H9 (cell line): ENCODE data around the gene DAAM1. TPM values are rescaled to one million over a fixed set of nuclear protein-coding genes. Genes with fewer than 3 reads are reported as not detected.

Experiments
- DNase-seq: peaks from one replicate; pipeline ENCODE4 v3.0.0-alpha.2; 2017
- H2AFZ ChIP-seq: one replicate; pipeline ENCODE4 v1.6.1; 2013; ENCODE audit warnings: mild to moderate bottlenecking, low read length, control low read depth, moderate library complexity
- H2AK5ac ChIP-seq: 2 replicates; pipeline ENCODE4 v1.6.1; 2013; ENCODE audit warnings: low read length, control low read depth, mixed read lengths; ENCODE audit not compliant: insufficient read length
- H2BK120ac ChIP-seq: one replicate; pipeline ENCODE4 v1.6.1; 2013; ENCODE audit warnings: low read depth, mild to moderate bottlenecking, low read length, control low read depth, inconsistent platforms; ENCODE audit not compliant: poor library complexity, severe bottlenecking
- H2BK12ac ChIP-seq: 2 replicates; pipeline ENCODE4 v1.6.1; 2013; ENCODE audit warnings: low read length, control low read depth, mixed read lengths, low read depth; ENCODE audit not compliant: insufficient read length
- H2BK15ac ChIP-seq: 2 replicates; pipeline ENCODE4 v1.6.1; 2013; ENCODE audit warnings: low read depth, low read length, control low read depth
- H2BK20ac ChIP-seq: one replicate; pipeline ENCODE4 v1.6.1; 2013; ENCODE audit warnings: low read depth, mild to moderate bottlenecking, low read length, control low read depth, inconsistent platforms; ENCODE audit not compliant: poor library complexity, severe bottlenecking
- H2BK5ac ChIP-seq: 2 replicates; pipeline ENCODE4 v1.6.1; 2013; ENCODE audit warnings: low read length, control low read depth, mixed read lengths; ENCODE audit not compliant: insufficient read length
- H3K14ac ChIP-seq: 2 replicates; pipeline ENCODE4 v1.6.1; 2013; ENCODE audit warnings: low read length, control low read depth; ENCODE audit not compliant: insufficient read depth
- H3K18ac ChIP-seq: 2 replicates; pipeline ENCODE4 v1.6.1; 2013; ENCODE audit warnings: low read depth, mild to moderate bottlenecking, mixed read lengths, low read length, control low read depth; ENCODE audit not compliant: insufficient read length
- H3K23ac ChIP-seq: 2 replicates; pipeline ENCODE4 v1.6.1; 2013; ENCODE audit warnings: low read length, control low read depth, mixed read lengths, low read depth; ENCODE audit not compliant: insufficient read length
- H3K23me2 ChIP-seq: 2 replicates; pipeline ENCODE4 v1.6.1; 2013; ENCODE audit warnings: low read depth, mild to moderate bottlenecking, mixed read lengths, low read length, control low read depth; ENCODE audit not compliant: insufficient read length, poor library complexity, severe bottlenecking
- H3K27ac ChIP-seq: 2 replicates; pipeline ENCODE4 v1.5.1; 2013; ENCODE audit warnings: low read length, control low read depth, mixed read lengths, low read depth; ENCODE audit not compliant: insufficient read length
- H3K27me3 ChIP-seq: 2 replicates; pipeline ENCODE4 v1.6.1; 2013; ENCODE audit warnings: low read length, control low read depth, inconsistent platforms; ENCODE audit not compliant: insufficient read depth
- H3K4ac ChIP-seq: 2 replicates; pipeline ENCODE4 v1.6.1; 2013; ENCODE audit warnings: low read depth, mild to moderate bottlenecking, control low read depth, inconsistent platforms, low read length, moderate library complexity
- H3K4me1 ChIP-seq: 2 replicates; pipeline ENCODE4 v1.6.1; 2013; ENCODE audit warnings: low read length, control low read depth, inconsistent platforms; ENCODE audit not compliant: insufficient read depth
- H3K4me2 ChIP-seq: 2 replicates; pipeline ENCODE4 v1.6.1; 2013; ENCODE audit warnings: low read length, control low read depth, mixed read lengths; ENCODE audit not compliant: insufficient read length, insufficient read depth
- H3K56ac ChIP-seq: 2 replicates; pipeline ENCODE4 v1.6.1; 2013; ENCODE audit warnings: low read depth, mild to moderate bottlenecking, mixed read lengths, low read length, control low read depth; ENCODE audit not compliant: insufficient read length
- H3K79me1 ChIP-seq: 2 replicates; pipeline ENCODE4 v1.6.1; 2013; ENCODE audit warnings: low read depth, mild to moderate bottlenecking, moderate library complexity, low read length, control low read depth, inconsistent platforms; ENCODE audit not compliant: insufficient read depth, poor library complexity, severe bottlenecking
- H3K79me2 ChIP-seq: 2 replicates; pipeline ENCODE4 v1.6.1; 2013; ENCODE audit warnings: low read length, control low read depth, inconsistent platforms; ENCODE audit not compliant: insufficient read depth
- H3K9ac ChIP-seq: 2 replicates; pipeline ENCODE4 v1.6.1; 2013; ENCODE audit warnings: low read length, control low read depth, mixed read lengths; ENCODE audit not compliant: insufficient read length; ENCODE audit errors: extremely low read depth
- H3K9me3 ChIP-seq: one replicate; pipeline ENCODE4 v1.6.1; 2013; ENCODE audit warnings: low read depth, low read length, inconsistent platforms; ENCODE audit not compliant: control insufficient read depth
- H3T11ph ChIP-seq: one replicate; pipeline ENCODE4 v1.6.1; 2013; ENCODE audit warnings: mild to moderate bottlenecking, low read length, control low read depth, inconsistent platforms
- H4K20me1 ChIP-seq: one replicate; pipeline ENCODE4 v1.6.1; 2013; ENCODE audit not compliant: control insufficient read depth, insufficient read length, insufficient read depth
- H4K5ac ChIP-seq: 2 replicates; pipeline ENCODE4 v1.6.1; 2013; ENCODE audit warnings: low read depth, mild to moderate bottlenecking, mixed read lengths, low read length, control low read depth; ENCODE audit not compliant: insufficient read length
- H4K8ac ChIP-seq: replicated peaks from 2 replicates; pipeline ENCODE4 v1.6.1; 2013; ENCODE audit warnings: low read length, control low read depth, mixed read lengths, low read depth; ENCODE audit not compliant: insufficient read length
- H4K91ac ChIP-seq: 2 replicates; pipeline ENCODE4 v1.6.1; 2013; ENCODE audit warnings: low read depth, mild to moderate bottlenecking, moderate library complexity, mixed read lengths, low read length, control low read depth; ENCODE audit not compliant: insufficient read length
- H3K27ac Mint-ChIP-seq, 3 experiments: 2 replicates in 2 of 3; 3 replicates in 1 of 3; pipeline ENCODE4 v1.8.0; 2020 to 2021; ENCODE audit warnings: mixed read lengths in 3 of 3, mild to moderate bottlenecking in 1 of 3, moderate library complexity in 1 of 3
- H3K27me3 Mint-ChIP-seq: 2 replicates; pipeline ENCODE4 v1.8.0; 2021; ENCODE audit warnings: low read depth, mild to moderate bottlenecking, moderate library complexity, mixed read lengths
- H3K36me3 Mint-ChIP-seq, 3 experiments: 2 replicates in 2 of 3; 3 replicates in 1 of 3; pipeline ENCODE4 v1.8.0; 2020 to 2021; ENCODE audit warnings: low read depth in 3 of 3, mixed read lengths in 3 of 3; ENCODE audit not compliant: insufficient read depth in 1 of 3
- H3K4me1 Mint-ChIP-seq, 2 experiments: 2 replicates each; pipeline ENCODE4 v1.8.0; 2020; ENCODE audit warnings: mixed read lengths in 2 of 2
- H3K4me3 Mint-ChIP-seq, 2 experiments: 2 replicates in 1 of 2; 3 replicates in 1 of 2; pipeline ENCODE4 v1.8.0; 2020 to 2021; ENCODE audit warnings: mild to moderate bottlenecking in 2 of 2, mixed read lengths in 2 of 2, moderate library complexity in 1 of 2
- H3K9me3 Mint-ChIP-seq, 2 experiments: 2 replicates in 1 of 2; 3 replicates in 1 of 2; pipeline ENCODE4 v1.8.0; 2020; ENCODE audit warnings: mild to moderate bottlenecking in 2 of 2, mixed read lengths in 2 of 2, moderate library complexity in 1 of 2
- WGBS: extraction: QIAGEN DNeasy Blood & Tissue Kit; methylation state at CpG from one replicate; pipeline ENCODE4 v1.1.7; 2013; ENCODE audit warnings: missing lambda C conversion rate, low lambda C conversion rate, mixed read lengths; ENCODE audit not compliant: insufficient read length; ENCODE audit errors: extremely low coverage; 5-methylcytosine and 5-hydroxymethylcytosine counted together
- total RNA-seq: library from RNA; stranded (reverse); gene quantifications from 2 replicates; pipeline ENCODE4 v1.2.1, GENCODE V29; 2021
- TF ChIP-seq, protein P1 (sequence below): fragments of 200-600 bp; sonication (generic); conservative IDR thresholded peaks from 3 replicates; pipeline ENCODE4 v1.8.0; 2021; ENCODE audit warnings: antibody characterized with exemption, mild to moderate bottlenecking

Gene DAAM1
- total RNA-seq, 1 experiment from 2014 or later: 19.5 TPM

DNA sequence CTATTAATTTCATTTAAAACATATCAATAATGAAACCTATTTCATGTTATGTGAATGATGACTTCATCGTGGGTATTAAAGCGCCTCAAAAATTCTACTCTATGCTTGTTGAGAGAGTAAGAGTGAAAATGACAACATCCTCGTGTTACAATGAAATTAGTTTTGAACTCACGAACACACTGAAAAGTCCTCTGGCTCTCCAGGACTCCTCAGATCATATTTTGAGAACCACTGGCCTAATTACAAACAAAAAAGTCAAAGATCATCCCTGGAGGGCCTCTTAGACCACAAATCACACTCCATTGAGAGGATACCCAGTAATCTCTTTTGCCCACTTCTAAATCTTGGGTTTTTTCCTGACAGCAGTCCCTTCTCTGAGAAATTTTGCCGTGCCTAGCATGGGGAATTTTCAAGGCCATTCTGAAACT, 19.1 kb downstream of the DAAM1 start:
- no peaks in the 10 kb centered on the region for H3K27me3 Mint-ChIP-seq
- H3K23ac ChIP-seq: no peak overlapping the region
- H4K91ac ChIP-seq: no peak overlapping the region
- H3K4me1 ChIP-seq: peaks cover 4% of the 10 kb centered on the region; the same call in 1 of the 2 replicates
- DNase-seq: no peak
- no peak overlapping the region for H3K9ac ChIP-seq
- no peak overlapping the region; a peak in 1 of 7 replicates for H3K27ac Mint-ChIP-seq
- H2AFZ ChIP-seq: no peak overlapping the region
- H3K79me1 ChIP-seq: no peaks in the 10 kb centered on the region
- peaks cover 10 to 11% of the 10 kb centered on the region in 2 experiments for H3K4me1 Mint-ChIP-seq
- no peak overlapping the region for H4K5ac ChIP-seq
- no peak overlapping the region for H3K18ac ChIP-seq
- no peak overlapping the region for H2BK15ac ChIP-seq
- H4K8ac ChIP-seq: no peak overlapping the region
- H3K4me3 Mint-ChIP-seq: no peak overlapping the region
- H3K23me2 ChIP-seq: no peaks in the 10 kb centered on the region
- H3K27ac ChIP-seq: no peak overlapping the region
- H3K9me3 ChIP-seq: no peaks in the 10 kb centered on the region
- H3K4ac ChIP-seq: no peak overlapping the region
- no peaks in the 10 kb centered on the region for H3K27me3 ChIP-seq
- H3K9me3 Mint-ChIP-seq: no peaks in the 10 kb centered on the region
- no peaks in the 10 kb centered on the region for H3K36me3 Mint-ChIP-seq
- no peaks in the 10 kb centered on the region for H3K79me2 ChIP-seq
- no peak overlapping the region for H2BK12ac ChIP-seq
- WGBS: no CpG with 5 or more reads among the region's 5 CpGs
- no peak overlapping the region for H2BK5ac ChIP-seq
- H3K14ac ChIP-seq: no peak overlapping the region
- H3K4me2 ChIP-seq: no peak overlapping the region
- no peak overlapping the region for H2AK5ac ChIP-seq
- H2BK120ac ChIP-seq: no peak overlapping the region
- no peak overlapping the region for H3T11ph ChIP-seq
- no peaks in the 10 kb centered on the region for H4K20me1 ChIP-seq
- no peak overlapping the region for H2BK20ac ChIP-seq
- TF ChIP-seq, protein P1, sequence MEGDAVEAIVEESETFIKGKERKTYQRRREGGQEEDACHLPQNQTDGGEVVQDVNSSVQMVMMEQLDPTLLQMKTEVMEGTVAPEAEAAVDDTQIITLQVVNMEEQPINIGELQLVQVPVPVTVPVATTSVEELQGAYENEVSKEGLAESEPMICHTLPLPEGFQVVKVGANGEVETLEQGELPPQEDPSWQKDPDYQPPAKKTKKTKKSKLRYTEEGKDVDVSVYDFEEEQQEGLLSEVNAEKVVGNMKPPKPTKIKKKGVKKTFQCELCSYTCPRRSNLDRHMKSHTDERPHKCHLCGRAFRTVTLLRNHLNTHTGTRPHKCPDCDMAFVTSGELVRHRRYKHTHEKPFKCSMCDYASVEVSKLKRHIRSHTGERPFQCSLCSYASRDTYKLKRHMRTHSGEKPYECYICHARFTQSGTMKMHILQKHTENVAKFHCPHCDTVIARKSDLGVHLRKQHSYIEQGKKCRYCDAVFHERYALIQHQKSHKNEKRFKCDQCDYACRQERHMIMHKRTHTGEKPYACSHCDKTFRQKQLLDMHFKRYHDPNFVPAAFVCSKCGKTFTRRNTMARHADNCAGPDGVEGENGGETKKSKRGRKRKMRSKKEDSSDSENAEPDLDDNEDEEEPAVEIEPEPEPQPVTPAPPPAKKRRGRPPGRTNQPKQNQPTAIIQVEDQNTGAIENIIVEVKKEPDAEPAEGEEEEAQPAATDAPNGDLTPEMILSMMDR: no peak
- H3K56ac ChIP-seq: no peak overlapping the region
